B cell (primary cell): ENCODE measurements around the gene C1QTNF12. TPM values are rescaled to one million over a fixed set of nuclear protein-coding genes. Genes with fewer than 3 reads are reported as not detected.

ENCODE experiments used
- ATAC-seq: fragments of 200-7000 bp; cut with Tn5 transposase; one replicate; pipeline ENCODE4 v1.10.0; 2021; ENCODE audit warnings: low read depth, mild to moderate bottlenecking, moderate number of reproducible peaks, moderate library complexity
- CTCF ChIA-PET: fragments of 350-600 bp; sonication (Branson Sonifier 250); formaldehyde crosslinking; loops from one replicate; lab custom pipeline; 2021; ENCODE audit warnings: antibody characterized with exemption, inconsistent platforms; lab: Charles Lee
- POLR2A ChIA-PET: fragments of 350-600 bp; sonication (Branson Sonifier 250); formaldehyde crosslinking; loops from one replicate; lab custom pipeline; 2021; ENCODE audit warnings: antibody characterized with exemption; lab: Charles Lee
- DNase-seq: peaks from one replicate; pipeline ENCODE4 v3.0.0; 2013
- H2AFZ ChIP-seq: 2 replicates; pipeline ENCODE4 v1.6.1; 2012; ENCODE audit warnings: mild to moderate bottlenecking, low read depth, low read length; ENCODE audit not compliant: insufficient read depth, poor library complexity, severe bottlenecking
- H3K27ac ChIP-seq, 2 donors: 1 replicate in 1 of 2; 2 replicates in 1 of 2; pipeline ENCODE4 v1.5.1; 2012 to 2013; ENCODE audit warnings: low read length in 2 of 2, mild to moderate bottlenecking in 2 of 2, moderate library complexity in 1 of 2
- H3K27me3 ChIP-seq, 4 experiments: fragments of 200-600 bp in 1 of 4; sonication (generic) in 1 of 4; replicated peaks in 1 of 4; 1 replicate in 2 of 4; 2 replicates in 2 of 4; pipeline versions ENCODE4 v1.6.1 to v1.7.0; 2013 to 2016; ENCODE audit warnings: low read length in 3 of 4, mild to moderate bottlenecking in 2 of 4, mixed read lengths in 1 of 4, moderate library complexity in 1 of 4; ENCODE audit not compliant: insufficient read depth in 4 of 4, control insufficient read depth in 3 of 4; ENCODE audit errors: control extremely low read depth in 1 of 4
- H3K36me3 ChIP-seq, 2 experiments: replicated peaks in 1 of 2; 1 replicate in 1 of 2; 2 replicates in 1 of 2; pipeline versions ENCODE4 v1.6.1 to v1.7.1; 2013; ENCODE audit warnings: low read length in 1 of 2; ENCODE audit not compliant: insufficient read depth in 2 of 2, control insufficient read depth in 1 of 2; ENCODE audit errors: control extremely low read depth in 1 of 2, extremely low read depth in 1 of 2
- H3K4me1 ChIP-seq, 2 donors: fragments of 200-600 bp in 1 of 2; sonication (generic) in 1 of 2; 1 replicate in 1 of 2; 2 replicates in 1 of 2; pipeline versions ENCODE4 v1.5.1 to v1.6.1; 2013 to 2017; ENCODE audit warnings: low read length in 2 of 2; ENCODE audit not compliant: control insufficient read depth in 2 of 2, insufficient read depth in 2 of 2
- H3K4me2 ChIP-seq: replicated peaks from 2 replicates; pipeline ENCODE3; 2012; ENCODE audit warnings: mild to moderate bottlenecking, low read depth, low read length; ENCODE audit not compliant: poor library complexity, severe bottlenecking
- H3K4me3 ChIP-seq, 5 experiments: fragments of 200-600 bp in 1 of 5; sonication (generic) in 1 of 5; 1 replicate in 3 of 5; 2 replicates in 2 of 5; pipeline versions ENCODE4 v1.5.1 to v1.7.0; 2011 to 2016; ENCODE audit warnings: low read length in 4 of 5, mild to moderate bottlenecking in 4 of 5, low read depth in 2 of 5, control low read depth in 1 of 5, moderate library complexity in 1 of 5; ENCODE audit not compliant: insufficient read depth in 1 of 5; ENCODE audit errors: control extremely low read depth in 1 of 5, extremely low read depth in 1 of 5
- H3K79me2 ChIP-seq: fragments of 200-600 bp; sonication (generic); one replicate; pipeline ENCODE4 v1.6.0; 2016; ENCODE audit warnings: low read length; ENCODE audit not compliant: control insufficient read depth, insufficient read depth
- H3K9ac ChIP-seq: fragments of 200-600 bp; sonication (generic); 2 replicates; pipeline ENCODE4 v1.6.1; 2017; ENCODE audit warnings: mild to moderate bottlenecking, low read length, moderate library complexity
- H3K9me3 ChIP-seq, 3 donors: one replicate each; pipeline versions ENCODE4 v1.6.1 to v1.7.1; 2013; ENCODE audit warnings: low read length in 2 of 3; ENCODE audit not compliant: control insufficient read depth in 2 of 3, insufficient read depth in 1 of 3; ENCODE audit errors: control extremely low read depth in 1 of 3
- H4K20me1 ChIP-seq: 2 replicates; pipeline ENCODE4 v1.6.0; 2012; ENCODE audit warnings: mild to moderate bottlenecking, low read length; ENCODE audit not compliant: insufficient read depth, control insufficient read depth, poor library complexity, severe bottlenecking
- H3K27ac Mint-ChIP-seq: one replicate; pipeline ENCODE4 v1.8.0; 2021; ENCODE audit warnings: mixed read lengths
- H3K27me3 Mint-ChIP-seq: one replicate; pipeline ENCODE4 v1.8.0; 2021; ENCODE audit warnings: mixed read lengths
- H3K4me1 Mint-ChIP-seq: one replicate; pipeline ENCODE4 v1.8.0; 2021; ENCODE audit warnings: mixed read lengths
- H3K4me3 Mint-ChIP-seq: one replicate; pipeline ENCODE4 v1.8.0; 2021; ENCODE audit warnings: mixed read lengths
- H3K9me3 Mint-ChIP-seq: one replicate; pipeline ENCODE4 v1.8.0; 2022; ENCODE audit warnings: mixed read lengths; ENCODE audit not compliant: insufficient read depth
- EZH2 ChIP-seq: IDR thresholded peaks from 2 replicates; pipeline ENCODE4 v1.6.1; 2012; ENCODE audit warnings: borderline replicate concordance, low read depth, mild to moderate bottlenecking, moderate library complexity, low read length; ENCODE audit not compliant: insufficient read depth, poor library complexity, severe bottlenecking
- WGBS: methylation state at CpG from one replicate; pipeline ENCODE4 v1.1.5; 2013; ENCODE audit warnings: missing lambda C conversion rate; ENCODE audit not compliant: insufficient coverage; 5-methylcytosine and 5-hydroxymethylcytosine counted together
- intact Hi-C: fragments of 100-400 bp; cut with micrococcal nuclease; formaldehyde crosslinking; loops from one replicate; pipeline ENCODE4 v1.10.0; 2022
- polyA plus RNA-seq: library from polyadenylated mRNA; depleted of rRNA; stranded (reverse); fragments of >200 nt; gene quantifications from 2 replicates; pipeline ENCODE4 v1.2.3, GENCODE V29; 2012
- total RNA-seq, 2 donors: library from RNA; stranded (reverse); fragments of 120-200 nt in 1 of 2; gene quantifications; 1 replicate in 1 of 2; 2 replicates in 1 of 2; pipeline versions ENCODE4 v1.2.3 to v1.2.4, GENCODE V29; 2013 to 2022
- TF ChIP-seq, protein P1 (sequence below): fragments of 200-600 bp; IDR thresholded peaks from one replicate; pipeline ENCODE4 v1.8.0; 2022; ENCODE audit warnings: antibody characterized with exemption, mild to moderate bottlenecking

Gene C1QTNF12
- total and polyA plus RNA-seq, 2 donors (not counting 1 experiment from before 2014, with no cell fraction given): 1.2 to 3.2 TPM

DNA sequence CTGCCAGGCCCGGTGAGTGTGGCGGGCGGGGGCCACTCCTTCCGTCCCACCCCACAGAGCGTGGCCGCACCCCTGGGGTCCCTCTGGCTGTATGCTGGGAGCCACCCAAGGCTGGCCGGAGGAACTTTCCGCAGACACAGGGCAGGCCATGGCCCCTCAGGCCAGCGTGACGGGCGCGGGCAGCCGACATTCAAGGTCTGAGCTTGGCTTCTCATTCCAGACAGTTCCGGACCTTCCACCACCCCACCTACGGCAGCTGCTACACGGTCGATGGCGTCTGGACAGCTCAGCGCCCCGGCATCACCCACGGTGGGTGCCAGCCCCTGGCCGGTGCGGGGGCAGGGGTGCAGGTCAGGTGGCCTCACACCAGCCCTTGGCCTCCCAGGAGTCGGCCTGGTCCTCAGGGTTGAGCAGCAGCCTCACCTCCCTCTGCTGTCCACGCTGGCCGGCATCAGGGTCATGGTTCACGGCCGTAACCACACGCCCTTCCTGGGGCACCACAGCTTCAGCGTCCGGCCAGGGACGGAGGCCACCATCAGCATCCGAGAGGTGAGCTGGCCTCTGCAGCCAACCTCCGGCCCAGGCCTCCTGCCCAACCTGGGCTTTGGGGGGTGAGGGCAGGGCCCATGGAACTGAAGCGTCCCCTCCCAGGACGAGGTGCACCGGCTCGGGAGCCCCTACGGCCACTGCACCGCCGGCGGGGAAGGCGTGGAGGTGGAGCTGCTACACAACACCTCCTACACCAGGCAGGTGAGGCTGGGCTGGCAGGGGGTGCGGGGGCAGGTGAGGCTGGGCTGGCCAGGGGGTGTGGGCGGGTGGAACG is 41.0 kb upstream of the C1QTNF12 start:
- Histone ChIP-seq H3K27ac (no peak overlapping the region), H4K20me1 (no peaks in the 10 kb centered on the region), H3K4me3 (no peak overlapping the region), H3K27me3 (no peaks in the 10 kb centered on the region), H3K9ac (no peak overlapping the region), H3K4me1 (peaks cover 0 to 19% of the 10 kb centered on the region in 2 donors), H3K36me3 (no peaks in the 10 kb centered on the region), H3K79me2 (no peaks in the 10 kb centered on the region), H3K9me3 (no peaks in the 10 kb centered on the region), H2AFZ (no peak overlapping the region), H3K4me2 (no peak overlapping the region)
- TF ChIP-seq EZH2: no peak
- TF ChIP-seq, protein P1, sequence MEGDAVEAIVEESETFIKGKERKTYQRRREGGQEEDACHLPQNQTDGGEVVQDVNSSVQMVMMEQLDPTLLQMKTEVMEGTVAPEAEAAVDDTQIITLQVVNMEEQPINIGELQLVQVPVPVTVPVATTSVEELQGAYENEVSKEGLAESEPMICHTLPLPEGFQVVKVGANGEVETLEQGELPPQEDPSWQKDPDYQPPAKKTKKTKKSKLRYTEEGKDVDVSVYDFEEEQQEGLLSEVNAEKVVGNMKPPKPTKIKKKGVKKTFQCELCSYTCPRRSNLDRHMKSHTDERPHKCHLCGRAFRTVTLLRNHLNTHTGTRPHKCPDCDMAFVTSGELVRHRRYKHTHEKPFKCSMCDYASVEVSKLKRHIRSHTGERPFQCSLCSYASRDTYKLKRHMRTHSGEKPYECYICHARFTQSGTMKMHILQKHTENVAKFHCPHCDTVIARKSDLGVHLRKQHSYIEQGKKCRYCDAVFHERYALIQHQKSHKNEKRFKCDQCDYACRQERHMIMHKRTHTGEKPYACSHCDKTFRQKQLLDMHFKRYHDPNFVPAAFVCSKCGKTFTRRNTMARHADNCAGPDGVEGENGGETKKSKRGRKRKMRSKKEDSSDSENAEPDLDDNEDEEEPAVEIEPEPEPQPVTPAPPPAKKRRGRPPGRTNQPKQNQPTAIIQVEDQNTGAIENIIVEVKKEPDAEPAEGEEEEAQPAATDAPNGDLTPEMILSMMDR: no peak
- Mint-ChIP-seq H3K4me3 (no peak overlapping the region), H3K27ac (no peak overlapping the region), H3K9me3 (no peaks in the 10 kb centered on the region), H3K4me1 (peaks cover 13% of the 10 kb centered on the region), H3K27me3 (no peaks in the 10 kb centered on the region)
- 94% methylated on average over 33 of the region's 46 CpGs for whole genome bisulfite sequencing
- intact Hi-C loops: no loop called here
- ATAC-seq: no peak
- ChIA-PET POLR2A (interaction anchor here (0.6 kb wide), 1 partner anchor 109 kb away, joined by 3 read pairs; no protein-coding TSS in a partner anchor), CTCF (interaction anchor here (1.3 to 1.7 kb wide), 4 partner anchors 12 to 304 kb away, joined by 3 to 5 read pairs (median 4); no protein-coding TSS in a partner anchor)
- no peak for DNase-seq
